ENCODE data around the gene DNAJC9. TPM values are rescaled to one million over a fixed set of nuclear protein-coding genes. Genes with fewer than 3 reads are reported as not detected.
A peak's percentile ranks its signal among the peaks of the same experiment; 100 is the strongest.

DNAJC9 gene
- total and polyA plus RNA-seq, 2 of the 4 experiments (the other 2 are of a cell fraction), result 20.0 to 28.7 TPM

DNA sequence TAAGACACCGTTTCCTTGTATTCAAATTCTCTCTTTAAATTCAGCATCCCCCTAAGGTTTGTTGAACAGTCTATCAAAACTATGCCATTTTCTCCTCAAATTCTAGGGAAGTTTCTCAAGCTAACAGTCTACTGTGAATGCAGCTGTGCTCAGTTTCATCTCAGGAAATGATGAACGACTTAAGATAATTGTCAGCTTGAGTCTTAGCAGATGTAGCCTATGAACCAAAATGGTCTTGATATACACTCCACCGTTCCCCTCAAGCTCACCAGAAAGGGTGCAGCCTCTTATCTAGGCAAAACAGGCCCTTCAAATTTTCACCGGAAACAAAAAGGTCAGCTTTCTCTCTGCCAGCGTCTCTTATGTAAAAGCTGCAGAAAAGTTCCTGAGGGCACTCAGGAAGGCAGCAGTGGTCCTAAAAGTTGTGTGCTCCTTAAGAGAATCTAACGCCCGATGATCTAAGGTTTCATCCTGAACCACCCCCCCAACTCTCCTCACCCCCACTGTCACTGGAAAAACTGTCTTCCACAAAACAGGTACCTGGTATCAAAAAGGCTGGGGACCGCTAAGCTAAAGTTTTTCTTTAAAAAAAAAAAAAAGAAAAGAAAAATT is 2.1 kb downstream of the DNAJC9 start:
- Histone ChIP-seq H3K4me3 (ENCODE audit: insufficient read depth, low read depth, low read length) (no peak overlapping the region), H3K27me3 (ENCODE audit: control insufficient read depth, insufficient read depth, low read length) (no peaks in the 10 kb centered on the region), H3K36me3 (ENCODE audit: control insufficient read depth, insufficient read depth, low read length) (peaks cover 19% of the 10 kb centered on the region), H2BK5ac (ENCODE audit: low read depth, low read length, poor library complexity, severe bottlenecking) (no peak overlapping the region), H3K79me1 (ENCODE audit: low read depth in 1 of 2, low read length in 2 of 2) (peaks cover 13 to 39% of the 10 kb centered on the region in 2 experiments; a peak in 3 of 4 replicates), H3K18ac (ENCODE audit: low read depth, low read length) (no peak overlapping the region), H3K23ac (ENCODE audit: low read depth, low read length) (peak overlapping the region; percentile 81), H4K5ac (ENCODE audit: low read depth, low read length) (no peak overlapping the region), H2AFZ (replicated peaks; ENCODE audit: low read length, poor library complexity) (no peak overlapping the region), H3K4ac (ENCODE audit: low read depth, low read length) (peak overlapping the region; percentile 51), H3K27ac (ENCODE audit: insufficient read depth, low read length) (no peak overlapping the region; the same call in 1 of the 2 replicates), H3K9me1 (ENCODE audit: insufficient read depth, low read length) (no peaks in the 10 kb centered on the region; the same call in 1 of the 2 replicates), H3K14ac (replicated peaks; ENCODE audit: low read depth, low read length) (peak overlapping the region; percentile 22; the same call in 1 of the 2 replicates), H4K8ac (ENCODE audit: low read depth in 2 of 2, low read length in 2 of 2) (peak overlapping the region in 1 of 2 experiments; percentile 24; a peak in 1 of 4 replicates), H2BK20ac (ENCODE audit: low read depth, low read length) (no peak overlapping the region), H4K91ac (ENCODE audit: insufficient read depth, low read depth, low read length) (no peak overlapping the region), H2BK15ac (ENCODE audit: low read depth, low read length) (no peak overlapping the region), H3K4me2 (ENCODE audit: low read depth, low read length) (peak overlapping the region; percentile 14), H2AK5ac (ENCODE audit: low read depth, low read length) (peak overlapping the region; percentile 18; the same call in 1 of the 2 replicates), H2BK120ac (ENCODE audit: low read depth, low read length) (no peak overlapping the region), H3K9me3 (ENCODE audit: control insufficient read depth, insufficient read depth, low read length) (no peaks in the 10 kb centered on the region), H3K56ac (ENCODE audit: extremely low read depth, insufficient read depth, low read length) (no peak overlapping the region), H3K4me1 (ENCODE audit: control insufficient read depth, insufficient read depth, low read length) (peaks cover 7% of the 10 kb centered on the region), H3K9ac (ENCODE audit: low read depth, low read length) (peak overlapping the region; percentile 38; the same call in 1 of the 2 replicates), H4K20me1 (ENCODE audit: insufficient read depth, low read length) (no peaks in the 10 kb centered on the region), H2AK9ac (replicated peaks; ENCODE audit: low read depth, low read length, poor library complexity) (no peak overlapping the region)
- dilution Hi-C loops (cut with HindIII; ENCODE audit: low sequenced_read_pairs, unreplicated experiment), result no loop called here
- TF ChIP-seq RAD21 (IDR thresholded peaks at IDR 0.05; ENCODE audit: low read length), result no peak
- TF ChIP-seq CTCF (conservative IDR thresholded peaks at IDR 0.05; ENCODE audit: low read depth, low read length), result no peak
- no peak for TF ChIP-seq RFX5 (IDR thresholded peaks at IDR 0.05; ENCODE audit: low read depth, low read length)
- no peak for TF ChIP-seq SMC3 (IDR thresholded peaks at IDR 0.05; ENCODE audit: low read depth, low read length)
- TF ChIP-seq BHLHE40 (IDR thresholded peaks at IDR 0.05; ENCODE audit: low read depth, low read length), result no peak
- TF ChIP-seq POLR2A (IDR thresholded peaks at IDR 0.05; ENCODE audit: low read depth, low read length), result no peak
- TF ChIP-seq CEBPB (IDR thresholded peaks at IDR 0.05; ENCODE audit: low read depth, low read length), result no peak
- no peak for TF ChIP-seq MAFK (IDR thresholded peaks at IDR 0.05; ENCODE audit: low read depth, low read length)
- no peak for TF ChIP-seq MAZ (IDR thresholded peaks at IDR 0.05; ENCODE audit: borderline replicate concordance, low read depth, low read length)
- TF ChIP-seq, protein P1, sequence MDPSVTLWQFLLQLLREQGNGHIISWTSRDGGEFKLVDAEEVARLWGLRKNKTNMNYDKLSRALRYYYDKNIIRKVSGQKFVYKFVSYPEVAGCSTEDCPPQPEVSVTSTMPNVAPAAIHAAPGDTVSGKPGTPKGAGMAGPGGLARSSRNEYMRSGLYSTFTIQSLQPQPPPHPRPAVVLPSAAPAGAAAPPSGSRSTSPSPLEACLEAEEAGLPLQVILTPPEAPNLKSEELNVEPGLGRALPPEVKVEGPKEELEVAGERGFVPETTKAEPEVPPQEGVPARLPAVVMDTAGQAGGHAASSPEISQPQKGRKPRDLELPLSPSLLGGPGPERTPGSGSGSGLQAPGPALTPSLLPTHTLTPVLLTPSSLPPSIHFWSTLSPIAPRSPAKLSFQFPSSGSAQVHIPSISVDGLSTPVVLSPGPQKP (IDR thresholded peaks at IDR 0.05; ENCODE audit: borderline replicate concordance, low read depth, low read length), result no peak
- no peak for TF ChIP-seq NFE2L2 (IDR thresholded peaks at IDR 0.05; ENCODE audit: low read depth, low read length)
- BruUV-seq (replicated peaks), result no TSS peak
- in situ Hi-C loops (cut with MboI; ENCODE audit: low sequenced_read_pairs), result no loop called here
- ChIA-PET POLR2A (ENCODE audit: unreplicated experiment) (interaction anchor here (0.6 kb wide), 1 partner anchor 149 kb away, joined by 3 read pairs; no protein-coding TSS in a partner anchor), CTCF (interaction anchor here (0.6 kb wide), 1 partner anchor 319 kb away, joined by 3 read pairs; no protein-coding TSS in a partner anchor)
- no peak for ATAC-seq (ENCODE audit: low read depth)
- no peak for DNase-seq
- intact Hi-C loops (cut with micrococcal nuclease), result no loop called here
- WGBS, 2 experiments (ENCODE audit: extremely low coverage in 2 of 2, insufficient read length in 1 of 2), result 65% methylated on average over 4 of the region's 8 CpGs; no CpG with 5 or more reads in 1 of the 2 experiments
